Ectodermal cell (in vitro differentiated cells): Measurements from ENCODE around the gene TTC38.

Experiments used
- H3K27ac ChIP-seq: 2 replicates; pipeline ENCODE4 v1.7.0; 2013; ENCODE audit warnings: mild to moderate bottlenecking, low read depth, low read length; ENCODE audit not compliant: insufficient read depth, poor library complexity, severe bottlenecking
- H3K27me3 ChIP-seq: 2 replicates; pipeline ENCODE4 v1.7.0; 2013; ENCODE audit warnings: mild to moderate bottlenecking, low read length; ENCODE audit not compliant: insufficient read depth, control insufficient read depth, poor library complexity, severe bottlenecking
- H3K36me3 ChIP-seq: one replicate; pipeline ENCODE4 v1.7.0; 2013; ENCODE audit warnings: low read length; ENCODE audit not compliant: control insufficient read depth, insufficient read depth
- H3K4me1 ChIP-seq: one replicate; pipeline ENCODE4 v1.7.0; 2013; ENCODE audit warnings: low read length; ENCODE audit not compliant: control insufficient read depth, insufficient read depth
- H3K4me3 ChIP-seq: 2 replicates; pipeline ENCODE4 v1.7.0; 2013; ENCODE audit warnings: low read depth, low read length, control low read depth; ENCODE audit not compliant: insufficient read depth
- H3K9me3 ChIP-seq: 2 replicates; pipeline ENCODE4 v1.7.0; 2013; ENCODE audit warnings: mild to moderate bottlenecking, low read length, moderate library complexity; ENCODE audit not compliant: control insufficient read depth
- WGBS, 2 experiments: methylation state at CpG; one replicate each; pipeline ENCODE4 v1.1.7; 2013; ENCODE audit warnings: missing lambda C conversion rate in 2 of 2; 5-methylcytosine and 5-hydroxymethylcytosine counted together

Gene TTC38

GRCh38 chr22:46339956-46340355 lies 72.1 kb downstream of the TTC38 start:
- Histone ChIP-seq H3K4me1 (no peaks in the 10 kb centered on the region), H3K27me3 (no peaks in the 10 kb centered on the region), H3K36me3 (peaks cover 19% of the 10 kb centered on the region), H3K9me3 (no peaks in the 10 kb centered on the region), H3K4me3 (no peak overlapping the region), H3K27ac (no peak overlapping the region)
- WGBS, 2 experiments, result 95 to 98% methylated on average over 5 of the region's 5 CpGs

DNA sequence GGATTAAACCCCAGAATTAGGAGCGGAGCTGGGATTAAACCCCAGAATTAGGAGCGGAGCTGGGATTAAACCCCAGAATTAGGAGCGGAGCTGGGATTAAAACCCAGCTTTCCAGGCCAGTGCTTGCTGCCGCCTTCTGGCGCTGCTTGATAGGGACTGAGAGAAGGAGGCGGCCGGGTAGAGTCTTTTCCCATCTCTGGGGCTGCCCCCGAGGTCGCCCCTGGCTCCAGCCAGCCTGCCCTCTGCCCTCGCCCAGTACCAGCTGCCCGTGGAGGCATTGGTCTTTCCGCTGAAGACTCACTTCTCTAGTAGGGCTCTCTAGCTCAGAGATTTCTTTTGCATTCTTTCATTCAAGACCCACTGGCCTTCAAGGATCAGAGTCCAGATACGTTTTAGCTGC lies 72.9 kb downstream of the TTC38 start:
- no peaks in the 10 kb centered on the region for H3K9me3 ChIP-seq
- H3K36me3 ChIP-seq, result peaks cover 21% of the 10 kb centered on the region

More for the DNA sequence above, 72.9 kb downstream of the TTC38 start:
- WGBS, 2 experiments, result 93 to 96% methylated on average over 13 of the region's 13 CpGs
- Histone ChIP-seq H3K4me3 (no peak overlapping the region), H3K27ac (no peak overlapping the region), H3K4me1 (no peaks in the 10 kb centered on the region), H3K27me3 (no peaks in the 10 kb centered on the region)
